Suprapubic skin (tissue), 4 donors: ENCODE results near the gene SRMS. TPM values are rescaled to one million over a fixed set of nuclear protein-coding genes. Genes with fewer than 3 reads are reported as not detected.
"Not testable (repeated sequence)": the region's sequence is repeated elsewhere in the genome, so short reads cannot be mapped to it uniquely, and the experiment has no call there.

Experiments
- DNase-seq, 2 donors: peaks; one replicate each; pipeline ENCODE4 v3.0.0-alpha.2; 2019; ENCODE audit warnings: low spot score in 2 of 2
- H3K27ac ChIP-seq: fragments of 200-600 bp; sonication (generic); one replicate; pipeline ENCODE4 v1.5.1; 2019
- H3K27me3 ChIP-seq: fragments of 200-600 bp; sonication (generic); one replicate; pipeline ENCODE4 v1.5.1; 2019
- H3K36me3 ChIP-seq: fragments of 200-600 bp; sonication (generic); one replicate; pipeline ENCODE4 v1.5.1; 2019
- H3K4me1 ChIP-seq: fragments of 200-600 bp; sonication (generic); one replicate; pipeline ENCODE4 v1.5.1; 2019
- H3K4me3 ChIP-seq: fragments of 200-600 bp; sonication (generic); one replicate; pipeline ENCODE4 v1.5.1; 2019; ENCODE audit warnings: mild to moderate bottlenecking
- H3K9me3 ChIP-seq: fragments of 200-600 bp; sonication (generic); one replicate; pipeline ENCODE4 v1.5.1; 2019
- EP300 ChIP-seq: sonication (generic); formaldehyde crosslinking; IDR thresholded peaks from one replicate; pipeline ENCODE4 v1.6.1; 2017; ENCODE audit warnings: antibody characterized with exemption
- POLR2A ChIP-seq, 2 donors: fragments of 450-650 bp; IDR thresholded peaks; one replicate each; pipeline ENCODE4 v1.6.1; 2017; ENCODE audit warnings: antibody characterized with exemption in 2 of 2, mild to moderate bottlenecking in 2 of 2, moderate library complexity in 2 of 2
- POLR2AphosphoS5 ChIP-seq, 3 donors: sonication (generic); formaldehyde crosslinking; IDR thresholded peaks; one replicate each; pipeline ENCODE4 v1.6.1; 2017; ENCODE audit warnings: antibody characterized with exemption in 3 of 3
- WGBS: methylation state at CpG from one replicate; pipeline ENCODE4 v1.1.5; 2018; 5-methylcytosine and 5-hydroxymethylcytosine counted together
- total RNA-seq, 4 donors: library from RNA; depleted of rRNA; stranded (reverse); fragments of >200 nt; gene quantifications; one replicate each; pipeline ENCODE4 v1.1.0, GENCODE V29; 2016
- TF ChIP-seq, protein P1 (sequence below), 2 donors: fragments of 200-600 bp in 1 of 2; fragments of 450-650 bp in 1 of 2; sonication (generic) in 1 of 2; IDR thresholded peaks; one replicate each; pipeline ENCODE4 v1.5.1; 2016 to 2019; ENCODE audit warnings: antibody characterized with exemption in 2 of 2, mild to moderate bottlenecking in 1 of 2, moderate library complexity in 1 of 2

Gene SRMS
- total RNA-seq, 4 donors from 2014 or later = 1.3 TPM; not detected in 3

DNA sequence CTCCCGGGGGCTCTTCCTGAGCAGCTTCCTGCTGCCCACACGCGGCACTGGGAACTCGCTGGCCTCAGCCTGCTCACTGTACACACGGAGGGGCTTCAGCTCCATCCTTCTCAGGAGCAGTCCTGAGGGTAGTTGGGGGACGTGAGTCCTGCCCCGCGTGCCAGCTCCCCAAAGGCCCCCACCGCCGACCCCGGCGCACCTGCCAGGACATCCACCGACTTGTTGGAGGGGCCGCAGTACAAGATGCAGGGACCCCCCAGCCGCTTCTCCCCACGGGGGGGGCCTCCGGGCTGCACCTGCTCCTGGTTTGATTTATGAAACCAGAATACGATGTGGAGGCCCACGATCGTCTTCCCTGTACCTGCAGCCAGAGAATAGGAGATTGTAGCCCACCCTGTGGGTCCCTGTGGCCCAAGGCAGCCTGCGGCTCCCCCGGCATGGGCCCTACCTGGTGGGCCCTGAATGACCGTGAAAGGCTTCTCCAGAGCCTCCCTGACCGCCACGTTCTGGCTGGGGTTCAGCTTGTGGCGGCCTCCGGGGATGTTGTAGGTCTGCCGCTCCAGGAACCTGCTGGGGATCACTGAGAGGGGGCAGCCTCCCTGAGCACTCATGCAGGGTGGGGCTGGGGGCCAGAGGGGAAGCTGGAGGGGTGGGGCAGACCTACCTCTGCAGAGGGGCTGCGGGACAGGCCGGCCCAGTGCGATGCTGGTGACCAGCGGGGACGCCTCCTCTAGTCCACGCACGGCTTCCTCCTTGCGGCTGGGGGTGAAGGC, 14.3 kb upstream of the SRMS start:
- no peak for DNase-seq
- H3K4me3 ChIP-seq = no peak overlapping the region
- peaks cover 77% of the 10 kb centered on the region for H3K36me3 ChIP-seq
- no peaks in the 10 kb centered on the region for H3K4me1 ChIP-seq
- H3K27me3 ChIP-seq = no peaks in the 10 kb centered on the region
- TF ChIP-seq POLR2AphosphoS5 (IDR thresholded peaks at IDR 0.05) = no peak
- no peak for TF ChIP-seq EP300
- TF ChIP-seq, protein P1, sequence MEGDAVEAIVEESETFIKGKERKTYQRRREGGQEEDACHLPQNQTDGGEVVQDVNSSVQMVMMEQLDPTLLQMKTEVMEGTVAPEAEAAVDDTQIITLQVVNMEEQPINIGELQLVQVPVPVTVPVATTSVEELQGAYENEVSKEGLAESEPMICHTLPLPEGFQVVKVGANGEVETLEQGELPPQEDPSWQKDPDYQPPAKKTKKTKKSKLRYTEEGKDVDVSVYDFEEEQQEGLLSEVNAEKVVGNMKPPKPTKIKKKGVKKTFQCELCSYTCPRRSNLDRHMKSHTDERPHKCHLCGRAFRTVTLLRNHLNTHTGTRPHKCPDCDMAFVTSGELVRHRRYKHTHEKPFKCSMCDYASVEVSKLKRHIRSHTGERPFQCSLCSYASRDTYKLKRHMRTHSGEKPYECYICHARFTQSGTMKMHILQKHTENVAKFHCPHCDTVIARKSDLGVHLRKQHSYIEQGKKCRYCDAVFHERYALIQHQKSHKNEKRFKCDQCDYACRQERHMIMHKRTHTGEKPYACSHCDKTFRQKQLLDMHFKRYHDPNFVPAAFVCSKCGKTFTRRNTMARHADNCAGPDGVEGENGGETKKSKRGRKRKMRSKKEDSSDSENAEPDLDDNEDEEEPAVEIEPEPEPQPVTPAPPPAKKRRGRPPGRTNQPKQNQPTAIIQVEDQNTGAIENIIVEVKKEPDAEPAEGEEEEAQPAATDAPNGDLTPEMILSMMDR (IDR thresholded peaks at IDR 0.05) = no peak
- no peak for TF ChIP-seq POLR2A (IDR thresholded peaks at IDR 0.05)
- no peak overlapping the region for H3K27ac ChIP-seq
- WGBS = 93% methylated on average over 16 of the region's 36 CpGs
- H3K9me3 ChIP-seq = no peaks in the 10 kb centered on the region

- Histone ChIP-seq H3K4me3 (no peak overlapping the region), H3K9me3 (no peaks in the 10 kb centered on the region), H3K4me1 (no peaks in the 10 kb centered on the region), H3K27ac (no peak overlapping the region), H3K36me3 (peaks cover 70% of the 10 kb centered on the region), H3K27me3 (no peaks in the 10 kb centered on the region)
- TF ChIP-seq POLR2A (IDR thresholded peaks at IDR 0.05) (no peak), EP300 (no peak), POLR2AphosphoS5 (IDR thresholded peaks at IDR 0.05) (no peak)
- TF ChIP-seq, protein P1 (IDR thresholded peaks at IDR 0.05) = no peak
- 91% methylated on average over 13 of the region's 26 CpGs for WGBS
- DNase-seq = no peak
Measured at GRCh38 chr20:63560856-63561609, 13.5 kb upstream of the SRMS start.

GRCh38 chr20:63560333-63560805, 12.8 kb upstream of the SRMS start:
- Histone ChIP-seq H3K36me3 (peaks cover 63% of the 10 kb centered on the region), H3K9me3 (no peaks in the 10 kb centered on the region), H3K4me1 (no peaks in the 10 kb centered on the region), H3K4me3 (no peak overlapping the region), H3K27me3 (no peaks in the 10 kb centered on the region), H3K27ac (no peak overlapping the region)
- WGBS = 95% methylated on average over 12 of the region's 16 CpGs
- DNase-seq = no peak
- TF ChIP-seq POLR2A (IDR thresholded peaks at IDR 0.05) (no peak), POLR2AphosphoS5 (IDR thresholded peaks at IDR 0.05) (no peak), EP300 (no peak)
- TF ChIP-seq, protein P1 (IDR thresholded peaks at IDR 0.05) = no peak

- H3K4me3 ChIP-seq, H3K9me3 ChIP-seq, H3K4me1 ChIP-seq, H3K27ac ChIP-seq, H3K27me3 ChIP-seq, DNase-seq: not testable (repeated sequence)
- WGBS = 90% methylated on average over 16 of the region's 31 CpGs
- H3K36me3 ChIP-seq = peaks cover 57% of the 10 kb centered on the region
Measured at GRCh38 chr20:63559485-63560332, 12.2 kb upstream of the SRMS start.

DNA sequence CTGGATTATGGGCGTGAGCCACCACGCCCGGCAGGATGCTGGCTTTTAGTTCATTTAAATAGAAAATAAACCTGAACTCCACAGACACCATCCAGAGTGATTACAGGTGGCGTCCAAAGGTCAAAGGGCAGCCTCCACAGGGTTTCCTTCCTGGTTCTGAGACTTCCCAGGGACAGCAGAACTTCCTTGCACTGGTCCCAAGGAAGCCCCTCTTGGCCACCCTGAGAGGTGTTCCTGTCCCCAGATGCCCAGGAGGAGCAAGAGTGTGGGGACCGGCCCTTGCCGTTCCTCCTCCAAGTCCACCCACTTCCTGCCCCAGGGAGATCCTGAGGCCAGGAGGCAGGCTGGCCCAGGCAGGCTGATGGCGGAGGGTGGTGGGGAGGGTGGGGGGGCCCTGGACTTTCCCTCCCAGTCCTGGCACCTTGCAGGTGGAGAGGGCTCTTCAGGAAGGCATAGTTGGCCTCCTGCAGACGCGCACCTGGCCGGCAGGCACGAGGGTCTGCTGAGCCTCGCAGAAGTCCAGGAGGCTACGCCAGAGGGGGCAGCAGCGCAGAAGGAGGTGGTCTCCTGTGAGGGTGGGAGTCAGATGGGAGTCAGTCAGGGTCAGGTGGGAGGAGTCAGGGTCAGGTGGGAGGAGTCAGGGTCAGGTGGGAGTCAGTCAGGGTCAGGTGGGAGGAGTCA, 11.4 kb upstream of the SRMS start:
- TF ChIP-seq POLR2AphosphoS5 (IDR thresholded peaks at IDR 0.05) (no peak), POLR2A (IDR thresholded peaks at IDR 0.05) (no peak), EP300 (no peak)
- TF ChIP-seq, protein P1 (IDR thresholded peaks at IDR 0.05) = no peak
- Histone ChIP-seq H3K9me3 (no peaks in the 10 kb centered on the region), H3K4me3 (no peak overlapping the region), H3K4me1 (peaks cover 6% of the 10 kb centered on the region), H3K27ac (no peak overlapping the region), H3K27me3 (no peaks in the 10 kb centered on the region), H3K36me3 (peaks cover 49% of the 10 kb centered on the region)
- WGBS = 94% methylated on average over 13 of the region's 14 CpGs
- DNase-seq = no peak
